ENCODE data around the gene PPP1R1B. TPM values are rescaled to one million over a fixed set of nuclear protein-coding genes. Genes with fewer than 3 reads are reported as not detected.

PPP1R1B gene
- total and polyA plus RNA-seq, 2 of the 4 experiments (the other 2 are of a cell fraction), result not detected

DNA sequence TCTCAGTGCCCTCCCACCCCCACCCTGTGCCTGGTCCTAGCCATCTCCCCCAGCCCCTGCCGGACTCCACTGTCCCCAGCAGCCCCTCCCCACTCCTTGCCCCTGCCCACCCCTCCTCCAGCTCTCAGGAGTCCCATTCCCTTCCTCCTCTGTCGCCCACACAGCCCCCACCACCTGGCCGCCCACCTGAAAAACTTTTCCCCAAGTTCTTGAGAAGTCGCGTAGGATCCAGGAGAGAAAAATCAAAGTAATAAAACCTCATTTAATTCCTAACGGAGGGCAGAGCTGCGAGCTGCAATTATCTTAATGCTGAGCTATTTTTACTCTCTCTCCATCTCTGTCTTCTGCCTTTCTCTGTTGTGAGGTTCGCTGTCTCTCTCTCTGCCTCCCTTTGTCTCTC is 2.4 kb upstream of the PPP1R1B start:
- no peak overlapping the region for H3K18ac ChIP-seq (ENCODE audit: low read depth, low read length)
- H3K4me1 ChIP-seq (ENCODE audit: control insufficient read depth, insufficient read depth, low read length), result peaks cover 3% of the 10 kb centered on the region; the same call in 1 of the 2 replicates
- no peak for DNase-seq
- no peaks in the 10 kb centered on the region for H3K36me3 ChIP-seq (ENCODE audit: control insufficient read depth, insufficient read depth, low read length)
- no peak overlapping the region for H2AK9ac ChIP-seq (replicated peaks; ENCODE audit: low read depth, low read length, poor library complexity)
- no peak overlapping the region for H3K23ac ChIP-seq (ENCODE audit: low read depth, low read length)
- no peaks in the 10 kb centered on the region for H3K79me1 ChIP-seq (ENCODE audit: low read depth in 1 of 2, low read length in 2 of 2)
- intact Hi-C loops (cut with micrococcal nuclease), result loop anchor here (10.0 kb wide), 1 partner anchor 360 kb away; the partner anchor contains the start of gene PSMD3
- TF ChIP-seq MXI1 (IDR thresholded peaks at IDR 0.05; ENCODE audit: borderline replicate concordance, low read depth, low read length), result no peak
- TF ChIP-seq POLR2A (IDR thresholded peaks at IDR 0.05; ENCODE audit: low read depth, low read length), result no peak
- TF ChIP-seq, protein P1, sequence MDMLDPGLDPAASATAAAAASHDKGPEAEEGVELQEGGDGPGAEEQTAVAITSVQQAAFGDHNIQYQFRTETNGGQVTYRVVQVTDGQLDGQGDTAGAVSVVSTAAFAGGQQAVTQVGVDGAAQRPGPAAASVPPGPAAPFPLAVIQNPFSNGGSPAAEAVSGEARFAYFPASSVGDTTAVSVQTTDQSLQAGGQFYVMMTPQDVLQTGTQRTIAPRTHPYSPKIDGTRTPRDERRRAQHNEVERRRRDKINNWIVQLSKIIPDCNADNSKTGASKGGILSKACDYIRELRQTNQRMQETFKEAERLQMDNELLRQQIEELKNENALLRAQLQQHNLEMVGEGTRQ (IDR thresholded peaks at IDR 0.05; ENCODE audit: low read depth, low read length), result no peak
- no peak for TF ChIP-seq MAZ (IDR thresholded peaks at IDR 0.05; ENCODE audit: borderline replicate concordance, low read depth, low read length)
- no peak for TF ChIP-seq RAD21 (IDR thresholded peaks at IDR 0.05; ENCODE audit: low read length)
- TF ChIP-seq RCOR1 (IDR thresholded peaks at IDR 0.05; ENCODE audit: insufficient replicate concordance, low read length), result no peak
- TF ChIP-seq CEBPB (IDR thresholded peaks at IDR 0.05; ENCODE audit: low read depth, low read length), result no peak
- no peak for TF ChIP-seq FOS (IDR thresholded peaks at IDR 0.05; ENCODE audit: low read depth, low read length)
- TF ChIP-seq MAFK (IDR thresholded peaks at IDR 0.05; ENCODE audit: low read depth, low read length), result no peak
- no peak for TF ChIP-seq BHLHE40 (IDR thresholded peaks at IDR 0.05; ENCODE audit: low read depth, low read length)
- ChIA-PET CTCF (no interaction called here), POLR2A (ENCODE audit: unreplicated experiment) (no interaction called here)
- no peaks in the 10 kb centered on the region for H3K9me3 ChIP-seq (ENCODE audit: control insufficient read depth, insufficient read depth, low read length)
- BruUV-seq (replicated peaks), result no TSS peak
- in situ Hi-C loops (cut with MboI; ENCODE audit: low sequenced_read_pairs), result loop anchor here (5.0 kb wide), 1 partner anchor 82 kb away; no protein-coding TSS in a partner anchor
- H3K9me1 ChIP-seq (ENCODE audit: insufficient read depth, low read length), result no peaks in the 10 kb centered on the region
- H2BK120ac ChIP-seq (ENCODE audit: low read depth, low read length), result no peak overlapping the region
- WGBS, 2 experiments (ENCODE audit: extremely low coverage in 2 of 2, insufficient read length in 1 of 2), result 65% methylated on average over 4 of the region's 8 CpGs; no CpG with 5 or more reads in 1 of the 2 experiments
- ATAC-seq (ENCODE audit: low read depth), result no peak
- dilution Hi-C loops (cut with HindIII; ENCODE audit: low sequenced_read_pairs, unreplicated experiment), result no loop called here
- no peak overlapping the region for H3K56ac ChIP-seq (ENCODE audit: extremely low read depth, insufficient read depth, low read length)
- no peak overlapping the region for H4K8ac ChIP-seq (ENCODE audit: low read depth in 2 of 2, low read length in 2 of 2)
- no peak overlapping the region for H2BK20ac ChIP-seq (ENCODE audit: low read depth, low read length)
- no peak overlapping the region for H3K4me2 ChIP-seq (ENCODE audit: low read depth, low read length)
- H3K9ac ChIP-seq (ENCODE audit: low read depth, low read length), result no peak overlapping the region
- H3K14ac ChIP-seq (replicated peaks; ENCODE audit: low read depth, low read length), result no peak overlapping the region
- H3K27ac ChIP-seq (ENCODE audit: insufficient read depth, low read length), result no peak overlapping the region
- peaks cover 61% of the 10 kb centered on the region for H3K27me3 ChIP-seq (ENCODE audit: control insufficient read depth, insufficient read depth, low read length)
- no peak overlapping the region for H2AK5ac ChIP-seq (ENCODE audit: low read depth, low read length)
- no peak overlapping the region for H2AFZ ChIP-seq (replicated peaks; ENCODE audit: low read length, poor library complexity)
- H4K91ac ChIP-seq (ENCODE audit: insufficient read depth, low read depth, low read length), result no peak overlapping the region
- no peak overlapping the region for H3K4ac ChIP-seq (ENCODE audit: low read depth, low read length)
- no peak overlapping the region for H2BK5ac ChIP-seq (ENCODE audit: low read depth, low read length, poor library complexity, severe bottlenecking)
- no peak overlapping the region for H4K5ac ChIP-seq (ENCODE audit: low read depth, low read length)
- no peak overlapping the region for H2BK15ac ChIP-seq (ENCODE audit: low read depth, low read length)
- H4K20me1 ChIP-seq (ENCODE audit: insufficient read depth, low read length), result no peaks in the 10 kb centered on the region
- no peak overlapping the region for H3K4me3 ChIP-seq (ENCODE audit: insufficient read depth, low read depth, low read length)
